GM19324 (cell line): ENCODE data around the gene GPR143.

Experiments used
- ATAC-seq: cut with Tn5 transposase; IDR thresholded peaks from one replicate; pipeline ENCODE4 v1.9.1; 2021; ENCODE audit warnings: mild to moderate bottlenecking, moderate library complexity; ENCODE audit not compliant: unreplicated experiment, low FRiP score

Gene GPR143

DNA sequence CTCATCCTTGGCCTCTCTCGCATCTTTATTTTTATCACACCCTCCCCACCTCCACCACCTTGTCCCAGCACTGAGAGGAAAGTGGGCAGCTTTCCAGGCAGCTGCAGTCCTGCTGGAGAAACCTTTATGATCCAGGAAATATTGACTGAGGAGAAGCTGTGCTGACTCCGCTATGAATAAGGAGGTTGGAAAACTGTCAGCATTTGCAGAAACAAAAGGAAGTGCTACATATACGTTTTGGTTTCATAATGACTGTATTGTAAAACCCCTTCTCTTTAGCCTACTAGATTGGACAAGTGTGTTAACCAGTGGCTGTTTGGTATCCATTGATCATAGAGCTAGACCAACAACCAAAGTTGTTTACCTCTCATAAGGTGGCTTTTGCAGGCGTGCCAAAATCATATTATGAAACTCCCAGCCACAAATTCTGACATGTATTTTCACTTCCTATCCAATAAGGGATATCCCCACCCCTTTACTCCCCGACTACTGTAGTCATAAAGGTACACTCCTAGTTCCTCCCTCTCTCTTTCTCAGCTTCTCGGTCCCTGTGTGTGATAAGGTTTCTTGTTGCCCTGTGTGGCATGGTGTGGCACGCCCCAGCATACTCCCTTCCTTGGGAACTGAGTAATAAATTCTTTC is 88.4 kb downstream of the GPR143 start:
- peak; percentile 96 for ATAC-seq

DNA sequence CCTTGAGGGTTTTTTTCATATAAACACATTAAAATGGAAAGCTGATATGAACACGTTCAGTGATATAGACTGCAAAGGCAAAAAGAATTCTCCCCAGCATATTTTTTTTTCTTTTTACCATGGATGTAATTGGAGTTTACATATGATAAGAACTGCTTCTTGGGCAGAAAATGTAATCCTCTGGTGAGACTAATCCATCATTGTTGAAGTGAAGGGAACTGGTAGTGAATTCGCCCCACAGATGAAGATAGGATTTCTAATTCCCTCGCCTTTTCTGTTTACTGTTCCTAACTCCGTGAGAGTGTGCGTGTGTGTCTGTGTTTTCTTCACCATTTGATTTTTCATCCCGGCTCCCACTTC is 88.9 kb downstream of the GPR143 start:
- ATAC-seq = no peak

DNA sequence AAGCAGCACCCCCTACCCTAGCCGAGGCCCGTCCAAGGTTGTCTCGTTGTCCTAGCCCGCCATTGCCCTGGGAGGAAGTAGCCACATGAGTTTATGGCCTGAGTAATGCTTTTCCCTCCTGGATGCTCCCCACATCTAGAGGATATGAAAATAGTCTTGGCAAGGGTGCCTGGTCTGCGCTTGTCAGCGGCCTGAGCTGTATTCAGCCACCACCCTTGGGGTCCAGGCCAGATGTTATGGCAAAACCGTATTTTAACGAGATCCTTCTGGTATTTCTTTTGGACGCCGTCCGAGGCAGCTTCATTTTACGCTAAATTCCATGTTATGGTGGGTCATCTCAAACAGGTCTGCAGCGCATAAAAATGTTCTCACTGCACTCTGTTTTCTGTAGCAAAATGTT is 89.3 kb downstream of the GPR143 start:
- ATAC-seq = no peak
